ENCODE results near the gene DPP6.

- TF ChIP-seq, protein P1, sequence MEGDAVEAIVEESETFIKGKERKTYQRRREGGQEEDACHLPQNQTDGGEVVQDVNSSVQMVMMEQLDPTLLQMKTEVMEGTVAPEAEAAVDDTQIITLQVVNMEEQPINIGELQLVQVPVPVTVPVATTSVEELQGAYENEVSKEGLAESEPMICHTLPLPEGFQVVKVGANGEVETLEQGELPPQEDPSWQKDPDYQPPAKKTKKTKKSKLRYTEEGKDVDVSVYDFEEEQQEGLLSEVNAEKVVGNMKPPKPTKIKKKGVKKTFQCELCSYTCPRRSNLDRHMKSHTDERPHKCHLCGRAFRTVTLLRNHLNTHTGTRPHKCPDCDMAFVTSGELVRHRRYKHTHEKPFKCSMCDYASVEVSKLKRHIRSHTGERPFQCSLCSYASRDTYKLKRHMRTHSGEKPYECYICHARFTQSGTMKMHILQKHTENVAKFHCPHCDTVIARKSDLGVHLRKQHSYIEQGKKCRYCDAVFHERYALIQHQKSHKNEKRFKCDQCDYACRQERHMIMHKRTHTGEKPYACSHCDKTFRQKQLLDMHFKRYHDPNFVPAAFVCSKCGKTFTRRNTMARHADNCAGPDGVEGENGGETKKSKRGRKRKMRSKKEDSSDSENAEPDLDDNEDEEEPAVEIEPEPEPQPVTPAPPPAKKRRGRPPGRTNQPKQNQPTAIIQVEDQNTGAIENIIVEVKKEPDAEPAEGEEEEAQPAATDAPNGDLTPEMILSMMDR (IDR thresholded peaks at IDR 0.05; ENCODE audit: low read depth, low read length) = no peak
- TF ChIP-seq POLR2A (IDR thresholded peaks at IDR 0.05; ENCODE audit: extremely low read depth, insufficient read length) (no peak), MYC (IDR thresholded peaks at IDR 0.05; ENCODE audit: low read depth, low read length) (no peak)
Observed at GRCh38 chr7:154241988-154242387, 189.8 kb downstream of the DPP6 start.
